ENCODE results near the gene RAB11B. TPM values are rescaled to one million over a fixed set of nuclear protein-coding genes. Genes with fewer than 3 reads are reported as not detected.
A peak's percentile ranks its signal among the peaks of the same experiment; 100 is the strongest.

The RAB11B gene
- total and polyA plus RNA-seq, 9 of the 15 experiments (the other 6 are each of a cell fraction or from before 2014, with no cell fraction given) = 0.74 to 71.0 (median 13.8) TPM

DNA sequence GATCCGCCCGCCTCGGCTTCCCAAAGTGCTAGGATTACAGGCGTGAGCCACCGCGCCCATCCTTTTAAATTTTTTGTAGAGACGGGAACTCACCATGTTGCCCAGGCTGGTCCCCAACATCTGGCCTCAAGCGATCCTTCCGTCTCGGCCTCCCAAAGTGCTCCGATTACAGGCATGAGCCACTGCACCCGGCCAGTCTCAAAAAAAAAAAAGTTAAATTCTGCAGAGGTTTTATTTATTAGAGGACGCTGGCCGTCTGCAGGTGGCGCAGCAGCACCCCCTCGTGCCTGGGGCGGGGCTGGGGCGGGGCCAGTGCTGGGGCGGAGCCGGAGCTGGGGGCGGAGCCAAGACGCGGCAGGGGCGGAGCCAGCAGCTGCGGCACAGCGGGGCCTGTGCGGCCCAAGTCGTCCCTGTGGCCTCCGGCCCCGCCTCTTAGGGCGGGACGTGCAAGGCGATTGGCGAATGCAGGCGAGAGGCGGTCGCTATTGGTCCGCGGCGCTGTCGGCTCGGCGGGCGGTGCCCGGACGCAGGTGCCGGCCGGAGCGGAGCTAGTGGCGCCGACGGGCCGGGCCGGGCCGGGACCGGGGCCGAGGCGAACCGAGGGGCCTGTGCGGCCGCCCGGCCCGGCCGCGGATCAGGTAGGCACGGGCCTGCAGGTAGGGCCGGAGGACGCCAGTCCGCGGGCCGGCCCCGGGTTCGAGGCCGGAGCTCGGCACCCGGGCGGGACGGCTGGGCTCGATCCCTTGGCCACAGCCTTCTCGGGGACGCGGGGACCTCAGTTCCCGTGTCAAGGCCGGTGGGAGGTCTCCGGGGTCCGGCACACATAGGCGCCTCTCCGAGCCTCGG lies 22.8 kb downstream of the RAB11B start, which contains the start of gene MARCHF2 (continued):
- TF ChIP-seq CBFA2T2 (conservative IDR thresholded peaks at IDR 0.05) (no peak), MCM5 (IDR thresholded peaks at IDR 0.05; ENCODE audit: low read depth) (no peak), SMAD4 (CRISPR knock-in tag; conservative IDR thresholded peaks at IDR 0.05) (peak; percentile 45), NEUROD1 (IDR thresholded peaks at IDR 0.05; ENCODE audit: borderline replicate concordance, low read depth, low read length, partially characterized antibody) (peak; percentile 95), EP300 (IDR thresholded peaks at IDR 0.05; ENCODE audit: low read length) (no peak), ZKSCAN3 (CRISPR knock-in tag; IDR thresholded peaks at IDR 0.05) (no peak), OTX1 (CRISPR knock-in tag; IDR thresholded peaks at IDR 0.05) (no peak)
- TF ChIP-seq, protein P1, sequence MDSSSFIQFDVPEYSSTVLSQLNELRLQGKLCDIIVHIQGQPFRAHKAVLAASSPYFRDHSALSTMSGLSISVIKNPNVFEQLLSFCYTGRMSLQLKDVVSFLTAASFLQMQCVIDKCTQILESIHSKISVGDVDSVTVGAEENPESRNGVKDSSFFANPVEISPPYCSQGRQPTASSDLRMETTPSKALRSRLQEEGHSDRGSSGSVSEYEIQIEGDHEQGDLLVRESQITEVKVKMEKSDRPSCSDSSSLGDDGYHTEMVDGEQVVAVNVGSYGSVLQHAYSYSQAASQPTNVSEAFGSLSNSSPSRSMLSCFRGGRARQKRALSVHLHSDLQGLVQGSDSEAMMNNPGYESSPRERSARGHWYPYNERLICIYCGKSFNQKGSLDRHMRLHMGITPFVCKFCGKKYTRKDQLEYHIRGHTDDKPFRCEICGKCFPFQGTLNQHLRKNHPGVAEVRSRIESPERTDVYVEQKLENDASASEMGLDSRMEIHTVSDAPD (CRISPR knock-in tag; IDR thresholded peaks at IDR 0.05) = no peak
- TF ChIP-seq, protein P2, sequence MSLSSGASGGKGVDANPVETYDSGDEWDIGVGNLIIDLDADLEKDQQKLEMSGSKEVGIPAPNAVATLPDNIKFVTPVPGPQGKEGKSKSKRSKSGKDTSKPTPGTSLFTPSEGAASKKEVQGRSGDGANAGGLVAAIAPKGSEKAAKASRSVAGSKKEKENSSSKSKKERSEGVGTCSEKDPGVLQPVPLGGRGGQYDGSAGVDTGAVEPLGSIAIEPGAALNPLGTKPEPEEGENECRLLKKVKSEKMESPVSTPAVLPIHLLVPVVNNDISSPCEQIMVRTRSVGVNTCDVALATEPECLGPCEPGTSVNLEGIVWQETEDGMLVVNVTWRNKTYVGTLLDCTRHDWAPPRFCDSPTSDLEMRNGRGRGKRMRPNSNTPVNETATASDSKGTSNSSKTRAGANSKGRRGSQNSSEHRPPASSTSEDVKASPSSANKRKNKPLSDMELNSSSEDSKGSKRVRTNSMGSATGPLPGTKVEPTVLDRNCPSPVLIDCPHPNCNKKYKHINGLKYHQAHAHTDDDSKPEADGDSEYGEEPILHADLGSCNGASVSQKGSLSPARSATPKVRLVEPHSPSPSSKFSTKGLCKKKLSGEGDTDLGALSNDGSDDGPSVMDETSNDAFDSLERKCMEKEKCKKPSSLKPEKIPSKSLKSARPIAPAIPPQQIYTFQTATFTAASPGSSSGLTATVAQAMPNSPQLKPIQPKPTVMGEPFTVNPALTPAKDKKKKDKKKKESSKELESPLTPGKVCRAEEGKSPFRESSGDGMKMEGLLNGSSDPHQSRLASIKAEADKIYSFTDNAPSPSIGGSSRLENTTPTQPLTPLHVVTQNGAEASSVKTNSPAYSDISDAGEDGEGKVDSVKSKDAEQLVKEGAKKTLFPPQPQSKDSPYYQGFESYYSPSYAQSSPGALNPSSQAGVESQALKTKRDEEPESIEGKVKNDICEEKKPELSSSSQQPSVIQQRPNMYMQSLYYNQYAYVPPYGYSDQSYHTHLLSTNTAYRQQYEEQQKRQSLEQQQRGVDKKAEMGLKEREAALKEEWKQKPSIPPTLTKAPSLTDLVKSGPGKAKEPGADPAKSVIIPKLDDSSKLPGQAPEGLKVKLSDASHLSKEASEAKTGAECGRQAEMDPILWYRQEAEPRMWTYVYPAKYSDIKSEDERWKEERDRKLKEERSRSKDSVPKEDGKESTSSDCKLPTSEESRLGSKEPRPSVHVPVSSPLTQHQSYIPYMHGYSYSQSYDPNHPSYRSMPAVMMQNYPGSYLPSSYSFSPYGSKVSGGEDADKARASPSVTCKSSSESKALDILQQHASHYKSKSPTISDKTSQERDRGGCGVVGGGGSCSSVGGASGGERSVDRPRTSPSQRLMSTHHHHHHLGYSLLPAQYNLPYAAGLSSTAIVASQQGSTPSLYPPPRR (CRISPR knock-in tag; IDR thresholded peaks at IDR 0.05; ENCODE audit: borderline replicate concordance) = no peak
- TF ChIP-seq, protein P3, sequence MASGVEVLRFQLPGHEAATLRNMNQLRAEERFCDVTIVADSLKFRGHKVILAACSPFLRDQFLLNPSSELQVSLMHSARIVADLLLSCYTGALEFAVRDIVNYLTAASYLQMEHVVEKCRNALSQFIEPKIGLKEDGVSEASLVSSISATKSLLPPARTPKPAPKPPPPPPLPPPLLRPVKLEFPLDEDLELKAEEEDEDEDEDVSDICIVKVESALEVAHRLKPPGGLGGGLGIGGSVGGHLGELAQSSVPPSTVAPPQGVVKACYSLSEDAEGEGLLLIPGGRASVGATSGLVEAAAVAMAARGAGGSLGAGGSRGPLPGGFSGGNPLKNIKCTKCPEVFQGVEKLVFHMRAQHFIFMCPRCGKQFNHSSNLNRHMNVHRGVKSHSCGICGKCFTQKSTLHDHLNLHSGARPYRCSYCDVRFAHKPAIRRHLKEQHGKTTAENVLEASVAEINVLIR (CRISPR knock-in tag; IDR thresholded peaks at IDR 0.05) = no peak

All from K562 (cell line).